ENCODE measurements around the gene PRKG1.
"Not testable (repeated sequence)": the region's sequence is repeated elsewhere in the genome, so short reads cannot be mapped to it uniquely, and the experiment has no call there.

- TF ChIP-seq CTCF, POLR2A (IDR thresholded peaks at IDR 0.05): not testable (repeated sequence)
These were observed 267.5 kb downstream of the PRKG1 start for GRCh38 chr10:51341745-51342144.
